Skin epidermis (tissue), 12 donors: ENCODE data around the gene ATP8B4.
"Not testable (repeated sequence)": the region's sequence is repeated elsewhere in the genome, so short reads cannot be mapped to it uniquely, and the experiment has no call there.

Source experiments
- H3K27ac ChIP-seq, 21 experiments: fragments of 200-600 bp; sonication (generic) in 11 of 21; one replicate each; pipeline ENCODE4 v1.5.0; 2020; ENCODE audit warnings: mild to moderate bottlenecking in 3 of 21, inconsistent platforms in 2 of 21, moderate library complexity in 2 of 21
- H3K4me3 ChIP-seq, 7 experiments: fragments of 200-600 bp; sonication (generic) in 2 of 7; one replicate each; pipeline ENCODE4 v1.5.0; 2020; ENCODE audit warnings: inconsistent platforms in 2 of 7, mild to moderate bottlenecking in 2 of 7, moderate library complexity in 1 of 7

ATP8B4 gene

GRCh38 chr15:50119063-50120040, at the start of gene ATP8B4:
Gene ATP8B4 (minus strand): TSS chr15:50119233. CDS start chr15:50106966, 12,267 bp downstream.
- Histone ChIP-seq H3K27ac (peak within 1 kb of the TSS in 2 of 21 experiments; percentile 37 to 58), H3K4me3 (no peak within 1 kb of the TSS)

GRCh38 chr15:50168379-50168778, 49.3 kb upstream of the ATP8B4 start:
- Histone ChIP-seq H3K27ac (no peak overlapping the region), H3K4me3 (no peak overlapping the region)

- Histone ChIP-seq H3K4me3 (no peak overlapping the region), H3K27ac (no peak overlapping the region)
These were observed 48.1 kb upstream of the ATP8B4 start for GRCh38 chr15:50167110-50167509.

GRCh38 chr15:50166216-50166615, 47.2 kb upstream of the ATP8B4 start:
- Histone ChIP-seq H3K27ac (no peak overlapping the region), H3K4me3 (no peak overlapping the region)

- H3K27ac ChIP-seq = no peak overlapping the region
- no peak overlapping the region for H3K4me3 ChIP-seq
These were observed 45.4 kb upstream of the ATP8B4 start for GRCh38 chr15:50164458-50164857.

GRCh38 chr15:50163719-50164410, 44.8 kb upstream of the ATP8B4 start:
- Histone ChIP-seq H3K27ac (no peak overlapping the region), H3K4me3 (no peak overlapping the region)

GRCh38 chr15:50162969-50163718, 44.1 kb upstream of the ATP8B4 start:
- Histone ChIP-seq H3K4me3 (no peak overlapping the region), H3K27ac (no peak overlapping the region)

- not testable (repeated sequence) for H3K27ac ChIP-seq, H3K4me3 ChIP-seq
These were observed 39.2 kb upstream of the ATP8B4 start for GRCh38 chr15:50158236-50158635.

- no peak overlapping the region for H3K4me3 ChIP-seq
- H3K27ac ChIP-seq = no peak overlapping the region
These were observed 32.4 kb upstream of the ATP8B4 start for GRCh38 chr15:50151476-50151875.

GRCh38 chr15:50150851-50151250, 31.8 kb upstream of the ATP8B4 start:
- Histone ChIP-seq H3K27ac (no peak overlapping the region), H3K4me3 (no peak overlapping the region)

GRCh38 chr15:50150349-50150748, 31.3 kb upstream of the ATP8B4 start:
- H3K27ac ChIP-seq = no peak overlapping the region
- no peak overlapping the region for H3K4me3 ChIP-seq

- Histone ChIP-seq H3K4me3 (no peak overlapping the region), H3K27ac (no peak overlapping the region)
These were observed 30.1 kb upstream of the ATP8B4 start for GRCh38 chr15:50149090-50149489.

- H3K27ac ChIP-seq = no peak overlapping the region
- H3K4me3 ChIP-seq = no peak overlapping the region
These were observed 29.4 kb upstream of the ATP8B4 start for GRCh38 chr15:50148362-50148963.

- no peak overlapping the region for H3K27ac ChIP-seq
- H3K4me3 ChIP-seq = no peak overlapping the region
These were observed 27.6 kb upstream of the ATP8B4 start for GRCh38 chr15:50146632-50147031.

- no peak overlapping the region for H3K27ac ChIP-seq
- H3K4me3 ChIP-seq = no peak overlapping the region
These were observed 26.4 kb upstream of the ATP8B4 start for GRCh38 chr15:50145451-50145872.

- no peak overlapping the region for H3K4me3 ChIP-seq
- no peak overlapping the region for H3K27ac ChIP-seq
These were observed 25.5 kb upstream of the ATP8B4 start for GRCh38 chr15:50144341-50145120.

GRCh38 chr15:50143255-50143860, 24.3 kb upstream of the ATP8B4 start:
- Histone ChIP-seq H3K4me3 (no peak overlapping the region), H3K27ac (no peak overlapping the region)

GRCh38 chr15:50141856-50142255, 22.8 kb upstream of the ATP8B4 start:
- no peak overlapping the region for H3K4me3 ChIP-seq

GRCh38 chr15:50140983-50141382, 21.9 kb upstream of the ATP8B4 start:
- no peak overlapping the region for H3K4me3 ChIP-seq
- no peak overlapping the region for H3K27ac ChIP-seq

More at GRCh38 chr15:50141856-50142255, 22.8 kb upstream of the ATP8B4 start:
- H3K27ac ChIP-seq = no peak overlapping the region
